ENCODE data around the gene TSPAN3. TPM values are rescaled to one million over a fixed set of nuclear protein-coding genes. Genes with fewer than 3 reads are reported as not detected.
A peak's percentile ranks its signal among the peaks of the same experiment; 100 is the strongest.

The TSPAN3 gene
- total RNA-seq, 2 experiments from 2014 or later, result 21.9 to 24.9 TPM

DNA sequence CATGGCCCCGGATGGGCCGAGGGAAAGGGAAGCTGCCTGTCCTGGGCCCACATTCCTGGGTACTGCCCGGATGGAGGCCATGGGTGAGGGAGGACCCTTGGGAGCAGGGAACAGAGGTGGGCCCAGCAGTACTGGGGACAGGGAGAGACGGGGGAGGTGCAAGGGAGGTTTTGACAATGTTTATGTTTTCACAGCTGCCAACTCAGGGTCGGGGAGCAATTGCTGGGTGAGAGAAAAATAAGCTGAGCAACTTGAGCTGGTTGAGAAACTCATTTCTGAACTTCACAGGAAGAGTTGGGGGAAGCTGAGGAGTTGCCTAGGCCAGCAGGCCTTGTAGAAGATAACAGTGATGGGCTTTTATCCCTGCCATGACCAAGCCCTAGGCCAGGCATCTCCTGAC lies 11.1 kb upstream of the TSPAN3 start:
- Mint-ChIP-seq H3K27me3 (ENCODE audit: low read depth) (no peaks in the 10 kb centered on the region), H3K27ac (no peak overlapping the region), H3K9me3 (no peaks in the 10 kb centered on the region), H3K4me3 (no peak overlapping the region), H3K36me3 (ENCODE audit: low read depth) (no peaks in the 10 kb centered on the region), H3K4me1 (ENCODE audit: low read depth) (peaks cover 24% of the 10 kb centered on the region)
- DNase-seq, result no peak
- CTCF ChIA-PET, result interaction anchor here (0.8 to 0.9 kb wide), 2 partner anchors 10 to 108 kb away, joined by 4 read pairs; no protein-coding TSS in a partner anchor
- intact Hi-C loops (cut with micrococcal nuclease), result no loop called here

DNA sequence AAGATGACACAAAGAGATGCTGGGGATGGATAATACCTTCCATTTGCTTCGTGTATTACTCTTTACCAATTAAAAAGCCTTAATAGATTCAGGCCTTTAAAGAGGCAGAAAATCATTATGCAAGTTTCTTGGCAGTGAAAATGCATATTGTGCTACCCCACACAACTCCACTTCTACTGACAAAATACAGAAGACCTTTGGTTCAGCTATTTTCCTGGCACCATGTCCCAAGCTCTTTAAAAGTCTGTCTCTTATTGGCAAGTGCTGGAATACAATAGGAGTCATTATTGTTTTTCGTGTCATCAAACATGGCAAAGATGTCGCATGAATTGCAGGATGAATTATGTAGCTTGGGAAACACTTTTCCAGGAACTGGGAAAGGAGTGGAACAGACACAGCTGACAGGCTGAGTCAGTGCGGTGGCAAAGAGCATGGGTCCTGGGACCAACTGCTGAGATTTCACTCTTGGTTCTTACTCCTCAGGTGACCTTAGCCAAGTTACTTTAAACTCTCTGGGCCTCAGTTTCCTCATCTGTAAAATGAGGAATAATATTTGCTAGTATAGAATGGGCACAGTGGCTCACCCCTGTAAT lies 5.5 kb upstream of the TSPAN3 start:
- no peak overlapping the region for H3K27ac Mint-ChIP-seq
- H3K9me3 Mint-ChIP-seq, result no peaks in the 10 kb centered on the region
- intact Hi-C loops (cut with micrococcal nuclease), result no loop called here
- H3K4me3 Mint-ChIP-seq, result no peak overlapping the region
- CTCF ChIA-PET, result no interaction called here
- H3K4me1 Mint-ChIP-seq (ENCODE audit: low read depth), result peaks cover 5% of the 10 kb centered on the region
- no peaks in the 10 kb centered on the region for H3K27me3 Mint-ChIP-seq (ENCODE audit: low read depth)
- no peak for DNase-seq
- H3K36me3 Mint-ChIP-seq (ENCODE audit: low read depth), result no peaks in the 10 kb centered on the region

DNA sequence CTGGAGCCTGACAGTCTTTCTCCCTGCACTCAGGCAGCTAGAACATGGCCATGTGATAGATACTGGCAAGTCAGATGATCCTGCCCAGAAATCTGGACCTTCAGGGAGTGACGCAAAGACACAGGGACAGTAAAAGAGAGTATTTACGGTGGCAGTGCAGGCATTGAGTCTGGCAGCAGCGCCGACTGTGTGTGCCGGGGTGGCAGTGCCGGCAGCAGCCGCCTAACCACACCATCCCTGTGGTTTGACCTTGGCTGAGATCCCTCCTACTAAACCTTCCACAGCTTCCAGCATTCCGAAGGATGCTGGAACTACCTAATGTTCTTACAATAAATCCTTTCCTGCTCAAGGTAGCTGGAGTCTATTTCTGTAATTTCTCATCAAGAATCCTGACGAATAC lies 4.6 kb upstream of the TSPAN3 start:
- Mint-ChIP-seq H3K27me3 (ENCODE audit: low read depth) (no peaks in the 10 kb centered on the region), H3K36me3 (ENCODE audit: low read depth) (no peaks in the 10 kb centered on the region), H3K4me1 (ENCODE audit: low read depth) (peaks cover 9% of the 10 kb centered on the region), H3K9me3 (no peaks in the 10 kb centered on the region), H3K4me3 (no peak overlapping the region), H3K27ac (no peak overlapping the region)
- CTCF ChIA-PET, result interaction anchor here (0.6 kb wide), 1 partner anchor 1146 kb away, joined by 4 read pairs; no protein-coding TSS in a partner anchor
- DNase-seq, result no peak
- intact Hi-C loops (cut with micrococcal nuclease), result no loop called here

DNA sequence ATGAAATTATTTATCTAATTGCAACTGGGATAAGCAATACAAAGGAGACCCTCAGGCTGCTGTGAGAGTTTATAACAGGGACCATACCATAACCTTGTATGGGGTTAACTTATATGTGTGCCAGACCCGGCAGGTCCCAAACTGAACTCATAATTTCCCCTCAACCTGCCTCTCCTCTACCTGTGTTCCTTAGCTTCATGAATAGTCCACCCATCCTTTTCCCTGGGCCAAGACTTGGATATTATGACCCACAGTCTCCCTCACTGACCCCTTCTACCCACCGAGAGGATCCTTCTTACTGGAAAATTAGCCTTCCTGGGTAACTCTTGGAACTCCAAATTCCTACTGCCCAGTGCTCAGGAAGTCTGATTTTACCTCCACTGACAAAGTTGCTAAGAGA lies 3.4 kb upstream of the TSPAN3 start:
- intact Hi-C loops (cut with micrococcal nuclease), result loop anchor here (5.0 kb wide), 2 partner anchors 172 to 348 kb away; partner anchors contain the start of genes HMG20A and PEAK1
- no peaks in the 10 kb centered on the region for H3K9me3 Mint-ChIP-seq
- no peaks in the 10 kb centered on the region for H3K27me3 Mint-ChIP-seq (ENCODE audit: low read depth)
- peaks cover 16% of the 10 kb centered on the region for H3K4me1 Mint-ChIP-seq (ENCODE audit: low read depth)
- no peak overlapping the region for H3K27ac Mint-ChIP-seq
- CTCF ChIA-PET, result no interaction called here
- no peaks in the 10 kb centered on the region for H3K36me3 Mint-ChIP-seq (ENCODE audit: low read depth)
- H3K4me3 Mint-ChIP-seq, result no peak overlapping the region
- DNase-seq, result no peak

DNA sequence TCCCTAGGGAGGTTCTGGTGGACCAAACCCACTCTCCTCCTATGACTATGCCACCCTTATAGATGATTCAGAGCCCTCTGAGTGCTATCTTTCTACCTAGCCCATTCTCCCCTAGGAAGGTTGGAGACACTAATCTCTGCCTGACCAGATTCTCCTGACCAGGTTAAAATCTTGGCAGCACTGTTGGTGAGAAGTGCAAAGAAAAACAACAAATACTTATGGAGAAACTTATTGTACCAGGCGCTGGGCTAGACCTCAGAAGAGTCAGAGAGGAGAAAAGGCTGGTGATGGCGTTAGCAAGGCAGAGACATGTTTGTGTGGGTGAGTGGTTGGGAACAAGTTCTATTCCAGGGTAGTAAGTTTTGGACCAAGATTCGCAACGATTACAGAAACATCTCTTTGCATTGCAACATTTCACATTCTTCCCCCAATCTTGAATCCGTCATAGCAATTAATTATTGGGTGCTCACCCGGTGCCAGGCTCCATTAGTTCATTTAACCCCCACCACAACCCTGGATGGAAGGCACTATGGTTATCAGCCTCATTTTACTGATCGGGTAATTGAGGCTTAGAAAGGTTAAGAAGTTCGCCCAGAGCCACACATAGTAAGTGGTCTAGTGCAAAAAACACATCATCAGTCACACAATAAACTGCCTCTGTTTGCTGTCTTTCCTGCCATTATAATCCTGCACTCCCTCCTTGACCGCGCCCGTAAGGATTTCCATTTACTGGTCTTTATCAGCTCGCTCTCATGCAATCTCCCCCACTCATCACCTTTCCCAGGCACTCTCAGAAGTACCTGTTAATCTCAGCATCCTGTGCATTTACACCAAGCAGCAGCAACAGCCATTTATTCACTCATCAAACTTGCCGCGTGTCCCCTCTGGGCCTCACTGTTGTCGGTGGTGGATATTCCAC lies 655 bp upstream of the TSPAN3 start:
- Mint-ChIP-seq H3K27ac (peak overlapping the region; percentile 71), H3K27me3 (ENCODE audit: low read depth) (no peaks in the 10 kb centered on the region), H3K36me3 (ENCODE audit: low read depth) (no peaks in the 10 kb centered on the region), H3K4me1 (ENCODE audit: low read depth) (peaks cover 35% of the 10 kb centered on the region), H3K4me3 (peak overlapping the region; percentile 71), H3K9me3 (no peaks in the 10 kb centered on the region)
- intact Hi-C loops (cut with micrococcal nuclease), result loop anchor here (1.0 to 5.0 kb wide), 4 partner anchors 49 to 351 kb away; partner anchors contain the start of genes HMG20A and PEAK1
- CTCF ChIA-PET, result no interaction called here
- DNase-seq, result no peak

DNA sequence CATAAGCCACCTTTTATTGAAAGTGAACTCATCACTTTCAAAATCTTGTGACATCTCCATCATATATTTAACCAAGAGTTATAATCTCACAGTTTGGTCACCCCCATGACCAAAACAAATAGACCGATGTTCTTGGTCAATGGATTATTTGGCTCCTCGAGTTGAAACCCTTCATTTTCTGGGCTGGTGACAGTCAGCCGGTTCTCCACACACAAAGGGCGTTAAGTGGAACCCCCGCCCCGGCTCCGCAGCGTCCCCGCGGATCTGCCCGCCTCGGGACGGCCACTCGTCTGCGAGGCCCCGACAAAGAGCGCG lies 772 bp downstream of the TSPAN3 start:
- H3K9me3 Mint-ChIP-seq, result no peaks in the 10 kb centered on the region
- peak overlapping the region; percentile 77 for H3K4me3 Mint-ChIP-seq
- peaks cover 35% of the 10 kb centered on the region for H3K4me1 Mint-ChIP-seq (ENCODE audit: low read depth)
- no peaks in the 10 kb centered on the region for H3K27me3 Mint-ChIP-seq (ENCODE audit: low read depth)
- H3K27ac Mint-ChIP-seq, result no peak overlapping the region
- no peaks in the 10 kb centered on the region for H3K36me3 Mint-ChIP-seq (ENCODE audit: low read depth)
- intact Hi-C loops (cut with micrococcal nuclease), result loop anchor here (2.0 to 5.0 kb wide), 3 partner anchors 73 to 352 kb away; partner anchors contain the start of genes HMG20A and PEAK1
- DNase-seq, result no peak
- CTCF ChIA-PET, result no interaction called here

DNA sequence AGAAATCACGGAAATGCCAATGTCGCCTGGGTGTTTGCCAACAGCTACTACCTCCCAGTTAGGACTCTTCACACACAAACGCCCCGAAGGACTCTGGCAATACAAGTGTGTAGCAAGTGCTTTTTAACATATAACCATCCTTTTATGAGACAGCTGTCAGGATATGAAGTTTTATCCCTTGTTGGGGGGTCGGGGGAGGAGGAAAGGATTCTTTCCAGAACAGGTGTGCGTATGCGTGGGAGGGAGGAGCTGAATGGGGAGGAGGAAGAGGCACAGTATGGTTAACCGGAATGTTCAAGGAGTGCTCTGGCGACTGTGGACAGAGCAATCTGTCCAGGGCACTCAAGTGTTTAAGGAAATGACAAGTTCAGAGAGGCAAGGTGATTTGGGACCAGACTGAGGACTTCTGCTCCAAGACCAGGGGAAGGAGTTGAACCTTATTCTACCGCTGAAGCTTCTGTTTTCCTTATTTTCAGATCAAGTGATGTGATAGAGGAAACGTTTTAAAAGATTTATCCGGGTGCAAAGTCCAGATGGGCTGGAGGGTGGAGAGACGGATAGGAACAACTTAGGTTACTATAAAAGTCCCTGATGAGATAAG lies 1.3 kb downstream of the TSPAN3 start:
- peaks cover 40% of the 10 kb centered on the region for H3K4me1 Mint-ChIP-seq (ENCODE audit: low read depth)
- peak overlapping the region; percentile 77 for H3K4me3 Mint-ChIP-seq
- H3K9me3 Mint-ChIP-seq, result no peaks in the 10 kb centered on the region
- CTCF ChIA-PET, result interaction anchor here (0.7 to 2.3 kb wide), 3 partner anchors 11 to 482 kb away, joined by 3 to 5 read pairs (median 3); no protein-coding TSS in a partner anchor
- H3K27me3 Mint-ChIP-seq (ENCODE audit: low read depth), result no peaks in the 10 kb centered on the region
- intact Hi-C loops (cut with micrococcal nuclease), result loop anchor here (2.0 to 5.0 kb wide), 3 partner anchors 73 to 353 kb away; partner anchors contain the start of genes HMG20A and PEAK1
- no peak overlapping the region for H3K27ac Mint-ChIP-seq
- no peaks in the 10 kb centered on the region for H3K36me3 Mint-ChIP-seq (ENCODE audit: low read depth)
- DNase-seq, result no peak

DNA sequence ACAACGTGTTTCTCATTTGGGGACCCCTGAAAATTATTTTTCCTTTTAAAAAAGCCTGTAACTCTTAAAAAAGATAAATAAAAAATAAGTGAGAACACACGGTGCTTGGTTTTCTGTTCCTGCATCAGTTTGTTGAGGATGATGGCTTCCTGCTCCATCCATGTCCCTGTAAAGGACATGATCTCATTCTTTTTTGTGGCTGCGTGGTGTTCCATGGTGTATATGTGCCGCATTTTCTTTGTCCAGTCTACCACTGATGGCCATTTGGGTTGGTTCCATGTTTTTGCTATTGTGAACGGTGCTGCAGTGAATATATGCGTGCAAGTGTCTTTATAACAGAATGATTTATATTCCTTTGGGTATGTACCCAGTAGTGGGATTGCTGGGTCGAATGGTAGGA lies 2.3 kb downstream of the TSPAN3 start:
- H3K27me3 Mint-ChIP-seq (ENCODE audit: low read depth), result no peaks in the 10 kb centered on the region
- no peak for DNase-seq
- no peaks in the 10 kb centered on the region for H3K36me3 Mint-ChIP-seq (ENCODE audit: low read depth)
- no peak overlapping the region for H3K4me3 Mint-ChIP-seq
- peaks cover 43% of the 10 kb centered on the region for H3K4me1 Mint-ChIP-seq (ENCODE audit: low read depth)
- no peaks in the 10 kb centered on the region for H3K9me3 Mint-ChIP-seq
- CTCF ChIA-PET, result interaction anchor here (0.7 to 2.3 kb wide), 3 partner anchors 10 to 481 kb away, joined by 3 to 5 read pairs (median 3); no protein-coding TSS in a partner anchor
- intact Hi-C loops (cut with micrococcal nuclease), result no loop called here
- no peak overlapping the region for H3K27ac Mint-ChIP-seq

DNA sequence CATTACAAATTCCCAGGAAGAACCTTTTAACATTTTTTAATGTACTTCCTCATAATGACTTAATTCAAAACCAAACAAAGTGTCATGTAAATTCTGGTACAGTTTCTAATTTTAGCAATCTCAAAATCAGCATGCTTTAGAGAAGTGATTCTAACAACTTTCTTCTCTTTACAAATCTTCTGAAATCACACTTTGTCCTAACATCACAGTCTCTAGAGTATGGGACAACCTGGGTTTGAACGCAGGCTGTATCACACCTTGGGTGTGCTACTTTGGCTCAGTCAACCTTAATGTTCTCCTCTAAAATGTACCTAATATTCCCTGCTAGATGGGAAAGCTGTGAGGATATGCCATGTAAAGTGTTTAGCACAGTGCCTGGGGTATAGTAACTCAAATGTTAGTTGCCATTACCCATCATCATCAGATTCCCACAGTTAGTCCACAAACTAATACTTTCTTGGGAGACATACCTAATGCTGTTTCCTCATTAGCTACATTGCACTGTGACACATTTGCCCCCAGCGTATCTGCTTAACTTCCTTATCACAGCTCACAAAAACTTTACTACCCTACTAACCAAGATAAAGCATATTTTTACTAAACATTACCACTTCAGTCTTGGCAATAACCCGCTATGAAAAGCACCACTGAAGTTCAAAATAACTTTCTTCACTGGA lies 3.1 kb downstream of the TSPAN3 start:
- Mint-ChIP-seq H3K36me3 (ENCODE audit: low read depth) (no peaks in the 10 kb centered on the region), H3K4me3 (no peak overlapping the region), H3K27me3 (ENCODE audit: low read depth) (no peaks in the 10 kb centered on the region), H3K27ac (no peak overlapping the region), H3K9me3 (no peaks in the 10 kb centered on the region), H3K4me1 (ENCODE audit: low read depth) (peaks cover 45% of the 10 kb centered on the region)
- intact Hi-C loops (cut with micrococcal nuclease), result no loop called here
- DNase-seq, result no peak
- CTCF ChIA-PET, result interaction anchor here (2.3 kb wide), 1 partner anchor 9 kb away, joined by 5 read pairs; no protein-coding TSS in a partner anchor

DNA sequence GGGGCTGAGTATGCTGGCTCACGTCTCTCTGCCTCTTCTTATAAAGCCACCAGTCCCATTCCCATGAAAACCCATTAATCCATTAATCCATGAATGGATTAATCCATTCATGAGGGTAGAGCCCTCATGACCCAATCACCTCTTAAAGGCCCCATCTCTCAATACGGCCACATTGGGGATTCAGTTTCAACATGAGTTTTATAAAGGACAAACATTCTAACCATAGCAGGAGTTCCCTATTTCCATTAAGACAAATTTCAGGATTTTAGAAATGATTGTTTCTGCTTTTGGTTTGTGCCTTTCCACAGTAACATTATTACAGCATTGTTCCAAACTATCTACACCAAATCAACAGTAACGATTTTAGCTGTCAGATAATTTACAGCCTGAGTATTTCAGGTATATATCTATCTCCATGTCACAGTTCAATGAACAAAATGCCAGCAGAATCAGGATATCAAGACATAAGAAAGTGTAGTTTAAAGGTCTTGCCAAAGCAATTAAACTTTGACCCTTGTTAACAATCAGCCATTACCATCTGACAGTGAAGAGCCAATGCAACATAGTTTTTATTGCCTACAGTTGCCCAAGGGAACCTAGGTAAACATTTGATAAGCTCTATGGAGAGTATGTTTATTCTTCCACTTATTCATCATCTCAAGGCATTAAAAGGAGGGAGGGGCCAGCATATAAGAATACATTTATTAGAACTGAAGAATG lies 3.8 kb downstream of the TSPAN3 start:
- no peak overlapping the region for H3K4me3 Mint-ChIP-seq
- no peak overlapping the region for H3K27ac Mint-ChIP-seq
- H3K4me1 Mint-ChIP-seq (ENCODE audit: low read depth), result peaks cover 45% of the 10 kb centered on the region
- no peak for DNase-seq
- H3K27me3 Mint-ChIP-seq (ENCODE audit: low read depth), result no peaks in the 10 kb centered on the region
- intact Hi-C loops (cut with micrococcal nuclease), result no loop called here
- CTCF ChIA-PET, result interaction anchor here (2.3 kb wide), 1 partner anchor 8 kb away, joined by 5 read pairs; no protein-coding TSS in a partner anchor
- no peaks in the 10 kb centered on the region for H3K36me3 Mint-ChIP-seq (ENCODE audit: low read depth)
- H3K9me3 Mint-ChIP-seq, result no peaks in the 10 kb centered on the region

DNA sequence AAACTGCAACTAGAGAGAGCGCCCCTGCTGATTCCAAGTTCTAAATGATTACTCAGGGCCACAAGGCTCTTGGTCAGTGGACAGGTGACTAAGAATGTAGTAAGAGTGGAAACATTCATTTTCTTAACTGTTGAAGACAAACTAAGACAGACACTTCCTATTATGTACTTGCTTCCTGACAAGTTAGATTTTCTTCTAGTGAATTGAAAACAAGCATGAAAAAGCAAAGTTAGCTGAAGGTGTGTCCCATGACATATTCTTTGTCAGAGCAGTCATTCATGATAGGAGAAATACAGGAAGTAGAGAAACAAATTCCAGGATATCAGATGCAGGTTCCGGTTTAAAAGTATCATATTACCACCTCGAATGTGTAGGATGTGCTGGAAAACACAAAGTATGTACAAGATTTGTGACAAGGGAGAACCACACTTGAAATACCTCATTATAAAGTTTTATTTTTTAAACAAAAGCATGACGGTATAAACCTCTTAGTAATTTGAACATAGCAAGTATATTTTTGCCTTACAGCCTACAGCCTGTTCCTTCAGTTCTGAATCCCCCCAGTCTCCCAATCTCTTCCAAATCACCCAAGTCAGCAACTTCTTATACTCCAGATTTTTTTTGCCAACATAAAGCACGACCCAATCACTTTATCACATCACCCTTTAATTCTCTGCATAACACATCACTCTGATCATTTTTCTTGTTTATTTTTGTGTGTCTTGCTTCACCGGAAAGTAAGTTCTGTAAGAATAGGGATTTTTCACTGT lies 6.2 kb downstream of the TSPAN3 start:
- H3K27ac Mint-ChIP-seq, result no peak overlapping the region
- no peaks in the 10 kb centered on the region for H3K27me3 Mint-ChIP-seq (ENCODE audit: low read depth)
- no peaks in the 10 kb centered on the region for H3K9me3 Mint-ChIP-seq
- no peaks in the 10 kb centered on the region for H3K36me3 Mint-ChIP-seq (ENCODE audit: low read depth)
- CTCF ChIA-PET, result interaction anchor here (0.6 to 0.7 kb wide), 2 partner anchors 45 to 894 kb away, joined by 3 read pairs; no protein-coding TSS in a partner anchor
- H3K4me3 Mint-ChIP-seq, result no peak overlapping the region
- intact Hi-C loops (cut with micrococcal nuclease), result no loop called here
- no peak for DNase-seq
- peaks cover 42% of the 10 kb centered on the region for H3K4me1 Mint-ChIP-seq (ENCODE audit: low read depth)
